GM19023 (cell line): ENCODE results near the gene C6orf132.
A peak's percentile ranks its signal among the peaks of the same experiment; 100 is the strongest.

Experiments used
- ATAC-seq: cut with Tn5 transposase; IDR thresholded peaks from one replicate; pipeline ENCODE4 v1.9.1; 2021; ENCODE audit warnings: mild to moderate bottlenecking, moderate library complexity; ENCODE audit not compliant: unreplicated experiment

The C6orf132 gene

GRCh38 chr6:42105709-42106108, 36.7 kb downstream of the C6orf132 start:
- ATAC-seq, result no peak

DNA sequence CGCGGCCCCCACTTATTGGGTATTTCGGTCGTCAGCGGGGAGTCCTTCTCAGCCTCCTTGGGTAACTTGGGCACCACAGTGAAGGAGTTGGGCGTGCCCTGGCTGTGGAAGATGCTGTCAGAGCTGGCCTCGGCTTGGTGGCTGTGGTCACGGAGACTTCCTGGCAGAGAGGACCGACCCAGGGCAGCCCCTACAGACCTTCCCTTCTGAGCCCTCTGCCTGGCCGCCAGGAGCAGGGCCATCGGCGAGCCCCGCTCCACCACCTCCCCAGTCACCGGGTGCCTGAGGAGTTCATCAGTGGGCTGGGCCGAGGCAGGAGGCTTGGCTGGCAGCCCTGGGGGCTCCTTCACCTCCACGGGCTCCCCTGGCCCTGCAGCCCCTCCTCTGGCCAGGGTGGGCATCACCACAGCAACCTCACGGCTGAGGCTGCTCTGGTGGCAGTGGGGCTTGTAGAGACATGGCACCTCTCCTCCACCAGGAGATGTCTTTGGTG, 37.2 kb downstream of the C6orf132 start:
- no peak for ATAC-seq

DNA sequence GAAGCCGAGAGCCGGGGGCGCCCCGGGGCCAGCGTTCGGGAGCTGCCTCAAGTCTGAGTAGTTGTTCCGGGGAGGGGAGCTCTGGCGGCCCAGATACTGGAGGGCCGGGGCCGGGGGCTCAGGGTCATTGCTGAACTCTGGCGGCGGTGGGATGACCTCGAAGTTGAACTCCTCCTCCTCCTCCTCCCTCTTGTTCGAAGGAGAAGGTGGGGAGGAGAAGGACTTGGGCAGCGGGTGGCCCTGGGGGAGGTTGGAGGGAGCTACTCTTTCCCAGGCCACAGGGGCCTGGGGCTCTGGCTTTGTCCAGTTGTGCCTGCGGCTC, 37.7 kb downstream of the C6orf132 start:
- ATAC-seq, result peak; percentile 23

GRCh38 chr6:42104095-42104803, 38.2 kb downstream of the C6orf132 start:
- ATAC-seq, result peak; percentile 68

DNA sequence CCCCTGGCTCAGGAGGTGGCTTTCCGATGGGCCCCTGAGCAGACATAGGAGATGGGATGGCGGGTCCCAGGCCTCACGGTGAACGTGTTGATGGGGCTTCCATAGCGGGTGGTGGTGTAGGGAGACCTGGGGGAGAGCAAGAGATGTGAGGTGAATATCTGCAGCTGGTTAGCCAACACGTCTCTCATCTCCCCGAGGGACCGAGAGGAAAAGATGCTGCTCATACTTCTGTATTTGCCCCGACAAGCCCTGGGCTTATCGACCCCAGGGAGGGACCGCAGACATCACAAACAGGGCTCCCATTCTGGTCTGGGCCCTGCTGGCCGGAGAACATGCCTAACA, 38.7 kb downstream of the C6orf132 start:
- ATAC-seq, result no peak

DNA sequence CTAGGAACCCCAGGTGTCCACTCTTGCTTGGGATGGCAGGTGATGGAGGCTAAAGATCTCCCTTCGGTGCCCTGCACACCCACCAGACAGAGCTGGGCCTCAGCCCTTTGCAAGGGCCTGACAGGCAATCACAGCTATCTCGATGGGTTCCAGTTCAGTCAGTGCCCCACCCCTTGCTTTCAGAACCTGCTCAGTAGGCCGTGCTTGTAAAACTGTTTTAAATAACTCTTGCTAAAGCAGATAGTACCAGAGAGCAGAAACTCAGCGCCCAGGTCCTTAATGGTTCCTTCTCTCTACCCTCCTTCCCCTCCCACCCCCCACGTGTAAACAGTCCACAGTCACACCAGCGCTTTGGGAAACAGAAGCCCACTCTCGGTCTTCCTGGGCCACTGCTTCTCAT, 39.2 kb downstream of the C6orf132 start:
- ATAC-seq, result no peak

- no peak for ATAC-seq
Observed at GRCh38 chr6:42101186-42101657, 41.2 kb downstream of the C6orf132 start.

DNA sequence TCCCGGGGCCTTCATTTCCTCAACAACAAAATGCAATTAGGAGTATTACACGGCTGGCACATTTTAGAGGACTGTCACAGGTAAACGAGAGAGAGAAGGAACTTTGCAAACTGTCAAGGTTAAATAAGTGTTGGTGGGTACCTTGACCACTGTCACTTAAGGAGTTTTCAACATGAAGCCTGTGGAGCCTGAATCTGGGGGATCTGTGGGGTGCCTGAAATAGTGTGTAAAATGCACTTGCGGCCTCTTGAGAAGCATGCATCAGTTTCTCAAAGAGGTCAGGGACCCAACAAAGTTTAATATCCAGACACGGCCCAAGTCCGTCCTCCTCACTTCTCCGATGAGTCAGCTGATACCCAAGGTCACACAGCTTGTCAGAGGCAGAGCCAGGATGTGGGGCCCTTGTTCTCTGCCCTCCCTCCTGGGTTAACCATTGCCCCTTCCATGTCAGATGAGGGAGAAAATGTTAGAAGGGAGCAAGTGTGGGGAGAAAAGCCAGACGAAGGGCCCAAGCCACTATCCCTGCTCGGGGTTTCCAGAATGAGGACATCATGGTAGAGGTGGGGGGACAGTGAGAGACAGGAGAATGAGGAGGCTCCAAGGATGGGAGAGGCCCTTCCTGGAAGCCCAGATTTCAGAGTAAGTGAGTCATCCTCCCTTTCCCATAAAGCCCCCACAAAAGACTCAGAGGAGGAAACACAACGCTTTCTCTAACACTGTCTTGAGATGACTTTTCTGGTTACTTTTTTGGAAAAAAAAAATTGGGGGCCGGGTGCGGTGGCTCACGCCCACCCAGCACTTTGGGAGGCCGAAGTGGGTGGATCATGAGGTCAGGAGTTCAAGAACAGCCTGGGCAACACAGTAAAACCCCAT, 42.2 kb downstream of the C6orf132 start:
- no peak for ATAC-seq

DNA sequence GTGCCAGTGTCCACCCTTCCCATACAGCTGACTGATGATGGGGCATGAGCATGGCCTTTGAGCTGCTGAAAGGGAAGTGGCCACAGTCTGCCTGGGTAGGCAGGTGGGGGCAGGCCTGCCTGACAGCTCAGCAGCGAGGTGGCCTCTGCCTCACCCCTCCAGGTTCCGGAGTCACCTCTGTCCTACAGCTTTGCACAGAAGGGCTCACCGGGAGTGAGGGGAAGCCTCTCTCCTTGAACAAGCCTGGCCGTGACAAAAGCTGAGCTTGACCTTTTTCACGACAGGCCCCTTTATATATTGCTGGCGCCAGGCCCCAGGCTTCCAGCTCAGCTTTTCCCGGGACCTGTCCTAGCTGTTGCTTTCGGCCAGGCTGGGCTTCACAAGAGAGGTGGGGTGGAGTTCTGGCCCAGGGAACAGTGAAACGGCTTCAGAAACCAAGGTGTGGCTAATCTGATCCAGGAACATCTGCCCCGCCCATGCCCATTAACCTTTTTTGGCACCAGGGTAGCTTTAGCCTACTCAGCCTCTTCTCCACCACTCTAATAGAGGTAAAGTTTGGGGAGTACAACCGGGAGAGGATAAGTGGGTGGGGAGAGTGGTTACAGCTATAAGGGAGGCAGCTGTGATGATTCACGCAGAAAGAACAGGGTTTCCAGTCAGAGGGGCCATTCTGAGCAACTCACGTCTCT, 42.9 kb downstream of the C6orf132 start:
- ATAC-seq, result no peak

- ATAC-seq, result no peak
Observed at GRCh38 chr6:42095776-42096541, 46.5 kb downstream of the C6orf132 start.

DNA sequence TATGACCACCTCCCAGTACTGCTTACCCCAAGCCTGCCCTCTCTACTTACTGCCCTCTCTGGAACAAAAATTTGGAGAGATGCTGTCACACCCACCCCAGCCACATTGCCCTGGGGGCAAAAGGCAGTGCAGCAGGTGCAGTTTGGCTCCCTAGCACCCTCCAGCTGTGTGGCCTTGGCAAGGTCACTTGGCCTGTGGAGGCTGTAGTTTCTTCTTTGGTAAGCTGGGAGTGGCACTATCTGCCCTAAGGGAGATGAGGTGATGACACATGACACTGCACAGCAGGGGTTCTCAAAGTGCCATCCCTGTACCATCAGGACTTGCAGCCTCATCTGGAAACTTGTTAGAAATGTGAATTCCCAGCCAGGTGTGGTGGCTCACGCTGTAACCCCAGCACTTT, 47.3 kb downstream of the C6orf132 start:
- no peak for ATAC-seq

- no peak for ATAC-seq
Observed at GRCh38 chr6:42093582-42094329, 48.7 kb downstream of the C6orf132 start.

DNA sequence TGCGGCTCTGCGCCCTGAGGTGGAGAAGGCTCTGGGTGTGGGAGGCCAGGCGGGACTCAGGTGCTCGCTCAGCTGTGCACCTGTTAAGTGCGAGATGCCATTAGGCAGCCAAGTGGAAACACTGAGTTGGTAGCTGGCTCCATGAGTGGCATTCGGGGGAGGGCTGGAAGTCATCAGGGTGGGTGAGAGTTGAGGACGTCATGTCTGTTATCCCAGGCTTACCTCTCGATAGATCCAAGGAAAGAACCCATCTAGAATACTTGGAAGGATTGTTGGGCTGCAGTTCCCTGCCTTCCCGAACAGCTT, 50.7 kb downstream of the C6orf132 start:
- ATAC-seq, result no peak

DNA sequence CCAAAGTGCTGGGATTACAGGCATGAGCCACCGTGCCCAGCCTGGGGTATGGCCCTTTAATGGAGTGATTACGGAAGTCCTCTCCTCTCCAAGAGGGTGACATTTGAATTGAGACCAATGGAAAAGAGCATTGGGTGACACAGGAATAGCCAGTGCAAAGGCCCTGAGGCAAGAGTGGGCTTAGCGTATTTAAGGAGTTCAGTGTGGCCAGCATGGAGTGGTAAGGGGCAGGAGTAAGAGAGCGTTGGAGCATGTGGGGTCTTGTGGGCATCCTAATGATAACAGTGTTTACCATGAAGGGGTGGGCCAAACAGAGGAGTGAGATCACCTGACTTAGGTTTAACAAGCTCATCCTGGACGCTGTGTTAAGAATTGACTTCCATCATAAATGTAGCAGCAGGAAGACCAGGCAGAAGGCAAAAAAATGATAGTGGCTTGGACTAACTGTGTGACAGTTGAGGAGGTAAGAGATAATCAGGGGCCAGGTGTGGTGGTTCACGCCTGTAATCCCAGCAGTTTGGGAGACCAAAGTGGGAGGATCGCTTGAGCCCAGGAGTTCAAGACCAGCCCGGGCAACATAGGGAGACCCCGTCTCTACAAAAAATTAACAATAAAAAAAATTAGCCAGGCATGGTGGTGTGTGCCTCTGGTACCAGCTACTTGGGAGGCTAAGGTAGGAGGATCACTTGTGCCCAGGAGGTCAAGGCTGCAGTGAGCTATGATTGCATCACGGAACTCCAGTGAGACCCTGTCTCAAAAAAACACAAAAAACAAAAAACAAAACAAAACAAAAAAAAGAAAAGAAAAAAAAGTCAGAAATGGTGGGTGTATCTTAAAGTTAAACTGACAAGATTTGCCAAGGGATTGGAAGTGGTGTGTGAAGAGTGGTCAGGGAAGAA, 51.4 kb downstream of the C6orf132 start:
- ATAC-seq, result no peak

GRCh38 chr6:42088101-42088591, 54.3 kb downstream of the C6orf132 start:
- no peak for ATAC-seq

GRCh38 chr6:42086046-42087035, 56.1 kb downstream of the C6orf132 start:
- no peak for ATAC-seq

DNA sequence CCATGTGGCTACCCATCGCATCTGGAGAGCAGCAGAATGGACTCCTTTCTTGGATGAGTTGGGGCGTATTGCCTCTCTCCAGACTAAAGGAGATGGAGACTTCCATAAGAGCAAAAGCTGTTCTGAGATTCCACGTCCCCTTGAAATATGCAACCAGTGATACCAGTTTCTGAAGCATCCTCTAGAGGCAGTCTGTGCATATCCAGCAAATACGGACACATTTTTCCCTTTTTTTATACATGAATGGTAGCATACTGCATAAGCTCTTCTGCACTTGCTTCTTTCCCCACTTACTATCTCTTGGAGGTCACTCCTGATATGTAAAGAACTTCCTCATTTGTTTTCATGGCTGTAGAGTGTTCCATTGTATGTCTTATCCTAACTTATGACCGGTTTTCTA, 57.5 kb downstream of the C6orf132 start:
- ATAC-seq, result no peak

GRCh38 chr6:42083530-42083929, 58.9 kb downstream of the C6orf132 start:
- ATAC-seq, result no peak
